ENCODE measurements around the gene OTOP2. TPM values are rescaled to one million over a fixed set of nuclear protein-coding genes. Genes with fewer than 3 reads are reported as not detected.

The OTOP2 gene
- total RNA-seq, 1 donor from 2014 or later, result not detected

GRCh38 chr17:74970395-74970794, 46.3 kb downstream of the OTOP2 start:
- DNase-seq (ENCODE audit: low read depth), result no peak
- H3K36me3 ChIP-seq (ENCODE audit: control insufficient read depth, insufficient read depth, low read length), result no peaks in the 10 kb centered on the region
- H3K4me3 ChIP-seq (ENCODE audit: low read depth, low read length), result no peak overlapping the region
- no peak for TF ChIP-seq CTCF (IDR thresholded peaks at IDR 0.05; ENCODE audit: insufficient read depth, low read length, poor library complexity, severe bottlenecking)
- peaks cover 16% of the 10 kb centered on the region for H3K27me3 ChIP-seq (ENCODE audit: control insufficient read depth, insufficient read depth, low read length)

- H3K27me3 ChIP-seq (ENCODE audit: control insufficient read depth, insufficient read depth, low read length), result peaks cover 16% of the 10 kb centered on the region
- TF ChIP-seq CTCF (IDR thresholded peaks at IDR 0.05; ENCODE audit: insufficient read depth, low read length, poor library complexity, severe bottlenecking), result no peak
- peak overlapping the region; percentile 69 for H3K4me3 ChIP-seq (ENCODE audit: low read depth, low read length)
- DNase-seq (ENCODE audit: low read depth), result no peak
- no peaks in the 10 kb centered on the region for H3K36me3 ChIP-seq (ENCODE audit: control insufficient read depth, insufficient read depth, low read length)
Measured at GRCh38 chr17:74971069-74971841, 47.2 kb downstream of the OTOP2 start.

GRCh38 chr17:74971842-74972106, 47.7 kb downstream of the OTOP2 start:
- H3K27me3 ChIP-seq (ENCODE audit: control insufficient read depth, insufficient read depth, low read length), result peaks cover 16% of the 10 kb centered on the region
- no peaks in the 10 kb centered on the region for H3K36me3 ChIP-seq (ENCODE audit: control insufficient read depth, insufficient read depth, low read length)
- no peak for DNase-seq (ENCODE audit: low read depth)
- TF ChIP-seq CTCF (IDR thresholded peaks at IDR 0.05; ENCODE audit: insufficient read depth, low read length, poor library complexity, severe bottlenecking), result no peak
- peak overlapping the region; percentile 69 for H3K4me3 ChIP-seq (ENCODE audit: low read depth, low read length)

- Histone ChIP-seq H3K36me3 (ENCODE audit: control insufficient read depth, insufficient read depth, low read length) (no peaks in the 10 kb centered on the region), H3K4me3 (ENCODE audit: low read depth, low read length) (peak within 1 kb of the TSS; percentile 69), H3K27me3 (ENCODE audit: control insufficient read depth, insufficient read depth, low read length) (peaks cover 16% of the 10 kb centered on the region)
- no peak for TF ChIP-seq CTCF (IDR thresholded peaks at IDR 0.05; ENCODE audit: insufficient read depth, low read length, poor library complexity, severe bottlenecking)
- no peak for DNase-seq (ENCODE audit: low read depth)
Measured at GRCh38 chr17:74972107-74972972, 48.3 kb downstream of the OTOP2 start, which contains the start of gene HID1. Gene HID1, minus strand, starts transcription at chr17:74972759. Its CDS starts 103 bp downstream, at chr17:74972656.

GRCh38 chr17:74972973-74973328, 48.9 kb downstream of the OTOP2 start:
- DNase-seq (ENCODE audit: low read depth), result no peak
- Histone ChIP-seq H3K27me3 (ENCODE audit: control insufficient read depth, insufficient read depth, low read length) (peaks cover 16% of the 10 kb centered on the region), H3K36me3 (ENCODE audit: control insufficient read depth, insufficient read depth, low read length) (no peaks in the 10 kb centered on the region), H3K4me3 (ENCODE audit: low read depth, low read length) (peak overlapping the region; percentile 69)
- no peak for TF ChIP-seq CTCF (IDR thresholded peaks at IDR 0.05; ENCODE audit: insufficient read depth, low read length, poor library complexity, severe bottlenecking)
